Medulla oblongata (tissue), 1 donor: ENCODE results near the gene SZT2.
A peak's percentile ranks its signal among the peaks of the same experiment; 100 is the strongest.

Source experiments
- DNase-seq: peaks from one replicate; pipeline ENCODE4 v3.0.0-alpha.2; 2015; ENCODE audit errors: extremely low spot score

SZT2 gene

DNA sequence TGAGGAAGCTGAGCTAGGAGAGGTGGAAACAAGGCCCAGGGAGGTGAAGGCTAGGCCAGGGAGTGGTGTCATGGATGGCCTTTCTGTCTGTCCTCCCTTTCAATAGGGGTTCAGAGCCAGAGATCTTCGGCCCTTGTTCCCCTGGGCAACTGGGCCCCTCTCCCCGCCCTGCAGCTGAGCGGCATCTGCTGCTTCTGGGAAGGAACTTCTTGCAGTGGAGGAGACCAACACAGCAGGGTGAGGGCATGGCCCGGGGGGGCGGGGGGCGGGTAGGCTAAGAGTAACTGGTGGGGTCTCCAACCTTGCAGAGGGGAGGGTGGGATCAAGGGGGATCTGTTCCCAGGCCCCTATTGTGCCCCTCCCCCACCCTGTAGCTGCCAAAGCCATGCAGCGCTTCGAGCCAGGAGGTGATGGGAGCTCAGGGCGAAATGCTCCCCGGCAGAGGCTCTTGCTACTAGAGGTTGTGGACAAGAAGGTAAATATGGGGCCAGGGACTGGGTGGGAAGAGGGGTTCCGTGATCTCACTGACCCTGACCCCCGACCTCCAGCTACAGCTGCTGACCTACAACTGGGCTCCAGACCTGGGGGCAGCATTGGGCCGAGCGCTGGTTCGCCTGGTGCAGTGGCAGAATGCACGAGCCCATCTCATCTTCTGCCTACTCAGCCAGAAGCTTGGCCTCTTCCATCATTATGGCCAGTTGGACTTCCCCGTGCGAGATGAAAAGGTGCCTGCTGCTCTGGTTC lies 52.4 kb downstream of the SZT2 start:
- DNase-seq = no peak

DNA sequence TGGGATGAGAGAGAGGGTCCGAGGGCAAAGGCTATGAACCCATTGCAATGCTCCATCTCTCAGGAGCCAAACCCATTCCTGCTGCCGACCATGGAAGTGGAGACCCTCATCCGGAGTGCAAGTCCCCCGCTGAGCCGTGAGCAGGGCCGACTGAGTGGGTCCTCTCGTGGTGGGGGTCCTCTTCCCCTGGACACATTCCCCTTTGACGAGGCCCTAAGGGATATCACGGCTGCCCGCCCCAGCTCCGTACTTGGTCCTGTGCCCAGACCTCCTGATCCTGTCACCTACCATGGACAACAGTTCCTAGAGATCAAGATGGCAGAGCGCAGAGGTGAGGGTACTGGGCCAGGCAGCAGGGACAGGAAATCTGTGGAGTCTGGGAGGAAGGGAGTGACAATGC lies 53.1 kb downstream of the SZT2 start:
- no peak for DNase-seq

DNA sequence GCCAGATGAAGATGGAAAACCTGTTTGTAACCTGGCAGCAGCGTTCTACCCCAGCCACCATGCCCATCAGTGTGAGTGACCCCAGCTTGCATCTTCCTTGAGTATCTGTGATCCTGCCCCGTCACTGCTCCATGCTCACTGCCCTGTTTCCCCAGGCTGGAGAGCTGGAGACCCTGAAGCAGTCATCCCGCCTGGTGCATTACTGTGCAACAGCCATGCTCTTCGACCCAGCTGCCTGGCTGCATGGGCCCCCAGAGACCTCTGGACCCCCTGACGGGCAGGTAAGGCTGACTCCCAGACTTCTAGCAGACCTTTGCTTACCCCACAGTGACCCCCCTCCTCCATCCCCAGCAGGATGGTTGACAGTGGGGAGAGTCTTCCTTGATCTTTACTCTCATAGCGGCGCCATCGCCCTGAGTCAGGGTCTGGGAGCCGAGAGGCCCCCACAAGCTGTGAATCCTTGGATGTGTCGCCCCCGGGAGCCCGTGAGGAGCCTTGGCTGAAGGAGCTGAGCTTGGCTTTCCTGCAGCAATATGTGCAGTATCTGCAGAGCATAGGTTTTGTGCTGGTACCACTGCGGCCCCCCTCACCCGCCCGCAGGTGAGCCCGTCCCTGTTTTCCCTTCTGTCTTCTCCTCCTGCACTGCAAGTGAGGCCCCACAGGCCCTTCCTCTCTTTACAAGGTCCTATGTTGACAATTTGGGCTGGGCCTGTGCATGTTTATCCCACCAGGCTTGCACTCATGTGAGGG lies 53.7 kb downstream of the SZT2 start:
- no peak for DNase-seq

DNA sequence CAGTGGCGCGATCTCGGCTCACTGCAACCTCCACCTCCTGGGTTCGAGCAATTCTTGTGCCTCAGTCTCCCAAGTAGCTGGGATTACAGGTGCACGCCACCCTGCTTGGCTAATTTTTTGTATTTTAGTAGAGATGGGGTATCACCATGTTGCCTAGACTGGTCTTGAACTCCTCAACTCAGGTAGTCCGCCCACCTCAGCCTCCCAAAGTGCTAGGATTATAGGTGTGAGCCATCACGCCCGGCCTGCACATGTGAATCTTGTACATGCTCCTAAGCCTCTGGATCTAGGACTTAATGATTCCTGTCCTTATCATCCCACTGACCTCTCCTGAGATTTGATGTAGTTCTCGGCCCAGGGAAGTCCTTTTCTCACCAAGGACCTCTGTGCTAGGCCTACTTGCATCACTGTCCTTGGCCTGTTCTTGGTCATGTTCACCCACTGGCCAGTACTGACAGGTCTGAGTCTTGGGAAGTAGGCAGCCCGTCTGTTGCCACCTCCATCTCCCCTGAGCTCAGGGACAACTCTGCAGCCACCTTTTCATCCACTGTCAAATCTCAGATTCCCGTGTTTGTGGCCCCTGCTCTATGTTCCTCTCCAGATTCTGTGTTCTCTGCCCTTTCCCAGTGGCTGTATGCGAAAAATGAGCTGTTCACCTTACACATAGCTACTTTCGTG lies 54.6 kb downstream of the SZT2 start:
- no peak for DNase-seq

DNA sequence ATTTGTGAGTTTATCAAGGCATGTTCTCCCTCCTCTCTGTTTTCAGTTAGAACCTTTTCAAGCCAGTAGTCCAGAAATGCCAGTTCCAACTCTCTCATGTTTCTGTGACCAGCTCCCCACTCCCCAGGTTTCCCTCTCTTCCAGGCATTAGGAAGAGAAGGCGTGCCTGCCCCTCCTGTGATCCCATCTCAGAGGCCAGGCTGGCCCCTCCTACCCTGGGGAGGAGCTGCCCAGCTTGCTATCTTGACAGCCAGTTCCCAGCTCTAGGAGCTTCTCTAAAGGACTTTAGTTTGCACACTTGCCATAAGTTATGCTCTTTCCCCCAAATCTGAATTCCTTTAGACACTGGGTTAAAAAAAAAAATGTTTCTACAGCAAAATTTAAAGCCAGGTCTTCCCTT lies 55.1 kb downstream of the SZT2 start:
- no peak for DNase-seq

DNA sequence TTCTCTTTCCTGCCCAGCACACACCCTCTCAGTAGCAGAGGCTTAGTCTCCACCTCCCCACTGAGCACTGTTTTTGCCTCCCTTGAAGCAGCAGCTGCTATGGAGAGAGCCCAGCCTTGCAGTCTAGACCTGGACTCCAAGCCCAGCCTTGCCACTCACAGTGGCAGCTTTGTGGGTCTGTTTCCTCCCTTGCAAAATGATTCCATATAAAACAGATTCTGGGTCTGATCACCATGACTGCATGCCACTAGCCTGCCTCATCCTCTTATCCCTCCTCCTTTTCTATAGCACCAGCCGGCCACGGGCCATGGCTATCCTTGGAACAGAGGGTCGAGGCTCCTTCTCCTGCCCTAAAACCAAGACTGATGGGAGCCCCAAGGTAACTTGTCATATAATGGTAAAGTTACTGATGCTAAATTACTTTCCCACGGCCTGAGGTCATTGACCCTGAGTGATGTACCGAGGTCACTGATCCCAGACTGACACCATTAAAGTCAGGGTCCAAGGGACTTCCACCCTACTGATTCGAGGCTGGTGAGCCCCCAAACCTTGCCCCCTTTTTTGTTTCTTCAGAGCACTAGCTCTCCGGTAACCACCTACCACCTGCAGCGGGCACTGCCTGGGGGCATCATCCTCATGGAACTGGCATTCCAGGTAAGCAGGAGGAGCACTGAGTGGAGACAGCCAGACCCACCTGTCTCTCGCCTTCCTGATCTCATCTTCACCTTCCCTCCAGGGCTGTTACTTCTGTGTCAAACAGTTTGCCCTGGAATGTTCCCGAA lies 56.1 kb downstream of the SZT2 start:
- no peak for DNase-seq

DNA sequence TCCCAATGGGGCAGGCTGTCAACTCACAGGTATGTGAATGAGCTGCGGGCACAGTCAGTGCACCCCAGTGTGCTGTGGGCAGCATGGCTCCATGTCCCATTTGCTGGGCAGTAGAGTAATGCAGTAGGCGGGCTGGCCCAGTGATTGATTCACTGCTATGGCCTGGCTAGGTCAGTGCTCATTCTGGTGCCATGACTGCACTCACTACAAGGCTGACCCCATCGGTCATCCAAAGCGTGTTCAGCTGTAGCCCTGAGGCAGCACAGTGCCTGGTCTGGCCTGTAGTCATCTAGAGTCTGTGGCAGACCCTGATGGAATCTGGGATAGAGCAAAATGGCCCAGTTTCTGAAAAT lies 56.7 kb downstream of the SZT2 start:
- DNase-seq = no peak

DNA sequence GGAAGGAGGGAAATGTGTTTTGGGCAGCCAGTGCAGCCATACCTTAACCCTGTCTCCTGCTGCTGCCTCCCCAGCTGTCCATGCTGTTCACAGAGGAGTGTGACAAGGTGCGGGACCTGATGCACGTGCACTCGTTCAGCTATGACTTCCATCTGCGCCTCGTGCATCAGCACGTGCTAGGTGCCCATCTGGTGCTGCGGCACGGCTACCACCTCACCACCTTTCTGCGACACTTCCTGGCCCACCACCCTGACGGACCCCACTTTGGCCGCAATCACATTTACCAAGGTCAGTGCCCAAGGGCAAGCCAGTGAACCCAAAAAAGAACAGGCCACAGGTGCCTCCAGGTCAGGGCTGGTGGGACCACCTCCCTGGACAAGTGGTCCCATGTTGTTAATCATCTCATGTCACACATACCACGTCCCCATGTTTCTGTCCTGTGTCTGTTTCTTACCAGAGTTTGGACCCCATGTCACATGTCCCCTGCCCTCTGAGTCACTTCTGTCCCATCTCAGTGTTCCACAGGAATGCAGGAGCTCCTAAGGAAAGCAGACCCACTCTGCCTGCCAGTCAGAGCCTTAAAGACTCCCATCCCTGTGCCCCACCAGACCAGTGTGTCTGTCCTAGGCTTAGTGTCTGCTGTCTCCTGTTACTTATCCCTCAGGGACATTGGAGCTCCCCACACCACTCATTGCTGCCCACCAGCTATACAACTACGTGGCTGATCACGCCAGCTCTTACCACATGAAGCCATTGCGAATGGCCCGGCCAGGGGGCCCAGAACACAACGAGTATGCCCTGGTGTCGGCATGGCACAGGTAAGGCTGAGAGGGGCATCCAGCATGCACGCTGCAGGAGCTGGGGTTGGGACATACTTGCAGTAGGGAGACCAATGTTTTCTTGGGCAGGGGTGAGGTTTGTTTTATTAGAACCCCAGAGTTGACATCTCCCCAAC lies 57.5 kb downstream of the SZT2 start:
- no peak for DNase-seq

DNA sequence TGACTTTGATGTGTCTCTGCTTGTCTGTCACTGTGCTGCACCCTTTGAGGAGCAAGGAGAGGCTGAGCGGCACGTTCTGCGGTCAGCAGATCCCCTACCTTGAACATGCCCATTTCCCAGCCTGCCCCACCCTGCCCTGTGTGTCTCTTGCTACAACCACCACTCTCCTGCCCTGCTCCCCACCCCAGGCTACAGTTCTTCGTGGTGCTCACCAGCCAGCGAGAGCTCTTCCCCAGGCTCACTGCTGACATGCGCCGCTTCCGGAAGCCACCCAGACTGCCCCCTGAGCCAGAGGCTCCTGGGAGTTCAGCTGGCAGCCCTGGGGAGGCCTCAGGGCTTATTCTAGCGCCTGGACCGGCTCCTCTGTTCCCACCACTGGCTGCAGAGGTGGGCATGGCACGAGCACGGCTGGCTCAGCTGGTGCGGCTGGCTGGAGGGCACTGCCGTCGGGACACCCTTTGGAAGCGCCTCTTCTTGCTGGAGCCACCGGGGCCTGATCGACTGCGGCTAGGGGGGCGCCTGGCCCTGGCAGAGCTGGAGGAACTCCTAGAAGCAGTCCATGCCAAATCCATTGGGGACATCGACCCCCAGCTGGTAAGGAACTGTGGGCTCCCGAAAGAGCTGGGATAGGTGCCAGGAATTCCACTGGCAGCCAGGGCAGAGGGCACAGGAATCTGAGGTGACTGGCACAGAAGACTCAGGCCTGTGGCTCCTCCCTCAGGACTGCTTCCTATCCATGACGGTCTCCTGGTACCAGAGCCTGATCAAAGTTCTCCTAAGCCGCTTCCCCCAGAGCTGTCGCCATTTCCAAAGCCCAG lies 58.4 kb downstream of the SZT2 start:
- no peak for DNase-seq

DNA sequence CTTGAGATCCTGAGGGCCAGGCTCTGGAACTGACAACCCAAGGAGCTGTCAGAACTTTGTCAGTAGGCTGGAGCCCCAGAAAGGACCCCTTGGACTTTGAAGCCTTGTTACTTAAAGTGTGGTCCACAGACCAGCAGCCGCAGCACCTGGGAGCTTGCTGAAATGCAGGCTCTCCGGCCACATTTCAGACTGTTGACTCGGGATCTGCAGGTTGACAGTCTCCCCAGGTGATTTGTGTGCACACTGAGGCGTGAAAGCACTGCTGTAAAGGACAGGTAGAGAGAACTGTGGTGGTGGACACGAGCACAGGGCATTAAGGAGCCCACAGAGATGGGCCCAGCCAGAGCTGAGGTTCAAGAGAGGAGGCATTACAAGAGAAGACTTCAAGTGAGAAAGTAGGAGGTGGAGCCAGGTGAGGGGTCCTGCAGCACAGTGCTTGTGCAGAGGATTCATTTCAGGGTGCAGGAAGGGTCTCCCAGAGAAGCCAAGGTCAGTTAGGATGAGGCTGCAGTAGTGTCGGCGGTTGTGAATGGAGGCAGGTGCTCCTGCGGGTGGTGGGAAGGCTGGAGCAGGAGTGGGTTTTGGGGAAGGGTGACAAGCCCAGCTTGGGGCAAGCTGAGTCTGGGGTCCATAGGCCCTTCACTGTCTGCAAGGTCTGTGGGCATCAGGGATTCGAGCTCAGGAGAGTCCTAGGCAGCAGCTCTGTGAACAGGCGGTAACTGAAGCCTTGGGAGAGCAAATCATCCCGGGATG lies 59.4 kb downstream of the SZT2 start:
- no peak for DNase-seq

DNA sequence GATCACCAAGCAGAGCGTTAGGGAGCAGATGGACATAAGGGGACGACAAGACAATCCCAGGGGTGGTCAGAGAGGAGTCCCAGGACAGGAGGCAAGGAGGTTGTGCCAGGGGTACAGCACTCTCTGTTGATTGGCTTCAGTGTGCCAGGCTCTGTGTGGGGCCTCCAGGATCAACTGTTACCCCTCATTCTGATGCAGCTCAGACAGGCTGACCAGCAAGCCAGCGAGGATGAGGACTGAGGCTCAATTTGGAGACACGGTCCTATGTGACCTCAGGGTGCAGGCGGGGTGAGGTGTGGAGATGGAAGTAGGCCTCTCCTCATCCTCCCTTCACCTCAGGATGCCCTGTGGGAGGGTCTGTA lies 60.0 kb downstream of the SZT2 start:
- DNase-seq = no peak

DNA sequence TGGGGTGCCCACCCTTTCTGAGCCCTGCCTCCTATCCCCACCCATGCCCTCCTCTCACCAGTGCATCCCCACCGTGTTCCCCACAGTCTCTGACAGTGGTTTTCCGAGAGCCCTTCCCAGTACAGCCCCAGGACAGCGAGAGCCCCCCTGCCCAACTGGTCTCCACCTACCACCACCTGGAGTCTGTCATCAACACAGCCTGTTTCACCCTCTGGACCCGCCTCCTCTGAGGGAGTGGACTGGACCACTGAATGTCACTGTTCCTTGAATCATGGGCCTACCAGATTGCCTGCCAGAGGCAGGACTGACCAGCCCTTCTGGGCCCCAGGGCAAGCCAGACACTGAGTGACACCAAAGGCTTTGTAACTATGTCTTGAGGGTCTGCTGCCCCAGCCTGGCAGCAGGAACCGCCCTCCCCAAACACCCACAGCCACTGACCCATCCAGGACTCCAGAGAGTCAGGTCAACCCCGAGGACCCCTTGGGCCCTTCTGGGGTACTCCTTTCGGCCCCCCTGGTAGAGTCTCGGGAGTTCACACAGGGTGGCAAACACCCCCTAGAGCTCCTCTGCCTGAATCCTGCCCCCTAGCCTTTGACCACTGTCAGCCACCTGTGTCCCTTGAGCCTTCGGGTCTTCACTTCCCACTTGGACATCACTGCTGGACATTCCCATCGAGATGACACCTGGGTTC lies 60.7 kb downstream of the SZT2 start:
- no peak for DNase-seq

DNA sequence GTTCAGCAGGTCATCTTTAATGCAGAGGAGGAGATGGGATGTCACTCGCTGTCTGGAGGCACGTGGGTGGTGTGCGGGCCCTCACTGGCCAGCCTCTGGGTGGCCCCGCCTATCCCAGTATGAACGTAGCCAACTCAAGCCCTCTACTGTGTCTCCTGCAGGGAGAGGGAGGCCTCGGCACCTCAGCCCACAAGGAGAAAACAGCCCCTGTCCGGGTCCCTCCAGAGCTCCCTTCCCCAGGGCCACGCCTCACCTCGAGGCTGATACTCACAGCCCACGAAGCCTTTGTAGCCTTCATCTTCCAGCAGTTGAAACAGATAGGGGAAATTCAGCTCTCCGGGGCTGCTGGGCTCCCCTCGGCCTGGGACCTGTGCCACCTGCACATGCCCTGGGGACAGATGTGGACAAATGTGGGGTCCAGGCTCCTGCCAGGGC lies 61.5 kb downstream of the SZT2 start:
- DNase-seq = no peak

DNA sequence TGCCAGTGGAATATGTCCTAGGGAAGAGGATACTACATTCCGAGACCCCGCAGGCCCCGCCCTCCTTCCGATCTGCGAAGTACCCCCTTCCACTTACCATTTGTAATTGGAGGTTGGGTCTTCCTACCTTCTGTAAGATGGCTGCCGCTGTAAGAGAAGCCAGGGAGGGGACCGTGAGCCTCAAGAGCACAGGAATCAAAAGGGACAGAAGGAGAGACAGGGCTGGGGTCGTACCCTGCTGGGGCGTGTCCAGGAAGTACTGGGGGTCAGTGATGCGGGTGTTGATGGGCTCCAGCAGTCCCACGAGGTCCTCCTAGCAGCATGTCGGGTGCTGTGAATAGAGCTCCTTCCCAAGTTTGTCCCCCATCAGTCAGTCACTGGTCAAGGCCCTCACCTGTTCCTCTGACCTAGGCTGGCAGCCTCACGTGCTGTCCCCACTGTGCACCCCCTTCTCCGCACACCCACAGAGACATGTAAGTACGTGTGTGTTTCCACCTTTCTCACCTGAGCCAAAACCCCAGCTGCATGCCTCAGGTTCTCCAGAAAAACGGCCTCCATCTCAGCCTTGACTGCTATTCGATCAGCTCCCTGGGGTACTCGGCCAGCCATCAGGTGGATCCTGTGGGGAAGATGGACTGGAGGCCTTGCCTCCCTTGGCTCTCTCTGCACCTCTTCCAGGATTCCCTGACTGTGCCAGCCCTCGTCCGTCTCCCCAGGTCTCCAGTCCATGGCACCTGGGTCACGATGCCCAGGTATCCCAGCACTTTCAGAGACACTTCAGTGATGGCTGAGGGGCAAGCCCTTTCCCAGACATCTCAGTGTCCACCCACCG lies 62.2 kb downstream of the SZT2 start:
- no peak for DNase-seq

DNA sequence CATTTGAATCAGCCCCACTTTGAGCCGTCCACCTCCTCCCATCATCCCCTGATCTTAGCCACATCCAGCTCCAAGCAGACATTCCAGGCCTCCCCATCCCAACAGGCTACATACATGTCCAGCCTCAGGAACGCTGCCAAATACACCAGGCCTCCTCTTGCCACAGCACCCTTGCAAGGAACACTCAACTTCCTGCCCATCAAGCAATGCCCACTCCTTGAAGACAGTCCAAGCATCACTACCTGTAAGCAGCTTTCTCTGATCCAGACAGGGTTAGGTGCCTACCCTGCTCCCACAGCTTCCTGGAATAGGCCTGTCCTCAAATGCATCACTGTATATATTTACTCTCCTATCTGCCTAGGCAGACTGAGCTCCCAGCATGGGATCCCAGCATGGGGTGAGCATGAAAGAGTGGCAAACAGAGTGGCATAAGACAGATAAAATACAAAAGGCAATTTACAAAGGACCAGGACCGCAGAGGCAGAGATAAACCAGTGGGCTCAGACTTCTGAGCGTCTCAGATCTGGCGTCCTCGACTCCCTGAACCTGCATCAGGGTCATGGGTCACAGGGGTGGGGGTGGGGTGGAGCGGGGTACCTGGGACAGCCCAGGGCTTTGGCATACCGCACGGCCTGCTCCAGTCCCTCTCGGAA lies 63.2 kb downstream of the SZT2 start:
- peak; percentile 30 for DNase-seq

DNA sequence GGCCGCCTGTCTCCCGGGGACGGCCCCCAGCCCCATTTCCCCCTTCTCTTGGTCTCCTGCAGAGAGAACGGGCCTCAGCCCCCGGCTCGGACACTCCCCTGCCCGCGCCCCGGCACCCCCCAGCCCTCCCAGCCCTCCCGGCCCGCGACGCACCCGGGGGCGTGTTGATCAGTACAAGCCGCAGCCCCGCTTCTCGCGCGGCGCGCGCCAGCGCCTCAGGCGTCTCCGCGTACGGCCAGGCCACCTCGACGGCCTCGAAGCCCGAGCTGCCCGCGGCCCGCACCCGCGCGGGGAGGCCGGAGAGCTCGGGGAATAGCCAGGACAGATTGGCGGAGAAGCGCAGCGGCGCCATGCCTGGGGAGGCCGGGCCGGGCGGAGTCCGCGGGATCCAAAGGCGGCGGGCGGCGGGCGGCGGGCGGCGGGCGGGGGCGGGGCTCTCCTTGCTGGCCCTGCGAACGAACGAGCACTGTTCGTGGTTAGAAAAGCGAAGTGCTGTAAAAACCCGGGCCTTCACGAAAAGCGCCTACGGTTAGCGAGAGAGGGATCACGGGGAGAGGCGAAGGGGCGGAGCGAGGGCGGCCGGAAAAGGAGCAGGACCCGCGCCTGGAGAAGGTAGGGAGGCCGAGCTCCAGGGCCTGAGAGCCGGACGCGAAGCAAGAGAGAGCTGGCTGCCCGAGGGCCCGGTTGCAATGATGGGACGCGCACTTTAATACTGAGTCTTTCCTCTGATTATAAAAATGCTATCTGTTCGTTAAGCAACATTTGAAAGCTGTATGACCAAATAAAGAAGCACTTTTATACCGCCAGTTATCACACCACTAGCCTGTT lies 64.0 kb downstream of the SZT2 start, which contains the start of gene HYI:
HYI (minus strand) TSS at position 490 of the 828 bp plus-strand sequence; CDS start at position 352, 138 bp downstream.
- peak; percentile 86 for DNase-seq
